Heart left ventricle (tissue), 13 donors: ENCODE results near the gene MS4A18.

ENCODE experiments used
- POLR2A ChIP-seq, 2 donors: fragments of 450-650 bp; IDR thresholded peaks; one replicate each; pipeline ENCODE4 v1.6.1; 2017; ENCODE audit warnings: antibody characterized with exemption in 2 of 2, mild to moderate bottlenecking in 2 of 2, moderate library complexity in 2 of 2
- TF ChIP-seq, protein P1 (sequence below), 12 donors: fragments of 200-600 bp; sonication (generic) in 4 of 12; IDR thresholded peaks; one replicate each; pipeline versions ENCODE4 v1.5.0 to v1.8.0; 2018 to 2022; ENCODE audit warnings: antibody characterized with exemption in 12 of 12, mild to moderate bottlenecking in 5 of 12
- donor health status: ischemic (EF 13 %, LVEDD 7.1; RV severe dilation, severe dysfunction).
- donor health status: DM: no; HTN: yes; CAD: no.
- donor health status: DM: no; HTN: no; CAD: no.
- donor health status: ischemic (EF 25% LVEDD 6.9; RV normal size, moderate dysfunction).
- donor health status: ischemic (EF 25% LVEDD 5.7; RV mildly dilated, moderate dysfunction).
- donor health status: ischemic (EF 35%, LVEDD 5.7; RV mildly dilated, moderate dysfunction).
- donor health status: nonischemic (EF 11% LVEDD 7.7; RV severe dilation, severe dysfunction).
- donor health status: DM: yes; HTN: yes; CAD: no.
- donor health status: PGD.
- donor health status: ischemic (EF 29% LVEDD 5.4; RV normal size, mild dysfunction).
- donor health status: nonischemic (EF 23%, LVEDD 6.1; RV moderate dilation, normal function).

DNA sequence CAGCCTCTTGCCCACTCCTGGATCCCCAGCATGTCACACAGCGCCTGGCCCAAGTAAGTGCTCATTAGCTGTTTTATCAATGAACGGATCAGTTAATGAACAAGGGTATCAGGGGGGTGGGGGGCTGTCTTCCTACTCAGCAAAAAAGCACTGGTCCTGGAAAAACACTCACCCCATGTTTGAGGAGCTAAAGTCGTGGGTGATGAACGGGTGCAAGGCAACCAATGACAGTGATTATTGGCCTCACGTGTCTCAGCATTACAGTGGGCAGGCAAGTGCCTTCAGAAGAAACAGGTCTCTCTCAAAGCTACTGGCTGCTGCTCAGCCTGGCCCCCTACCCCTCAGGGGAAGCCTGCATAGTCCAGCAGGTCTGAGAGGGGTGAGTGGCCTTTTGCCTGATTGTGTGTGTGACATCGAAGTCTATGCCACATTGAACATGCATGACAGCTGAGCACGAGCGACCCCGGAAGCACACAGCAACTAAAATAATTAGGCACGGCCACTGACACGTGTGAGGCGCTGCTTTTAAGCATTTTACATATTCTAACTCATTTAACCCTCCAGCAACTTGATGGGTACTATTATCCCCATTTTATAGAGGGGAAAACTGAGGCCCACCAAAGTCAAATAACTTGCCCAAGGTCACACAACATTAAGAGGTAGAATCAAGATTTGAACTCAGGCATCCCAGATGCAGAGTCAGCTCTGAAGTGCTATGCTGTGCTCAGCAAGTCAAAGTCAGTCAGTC is 58.0 kb downstream of the MS4A18 start:
- TF ChIP-seq, protein P1, sequence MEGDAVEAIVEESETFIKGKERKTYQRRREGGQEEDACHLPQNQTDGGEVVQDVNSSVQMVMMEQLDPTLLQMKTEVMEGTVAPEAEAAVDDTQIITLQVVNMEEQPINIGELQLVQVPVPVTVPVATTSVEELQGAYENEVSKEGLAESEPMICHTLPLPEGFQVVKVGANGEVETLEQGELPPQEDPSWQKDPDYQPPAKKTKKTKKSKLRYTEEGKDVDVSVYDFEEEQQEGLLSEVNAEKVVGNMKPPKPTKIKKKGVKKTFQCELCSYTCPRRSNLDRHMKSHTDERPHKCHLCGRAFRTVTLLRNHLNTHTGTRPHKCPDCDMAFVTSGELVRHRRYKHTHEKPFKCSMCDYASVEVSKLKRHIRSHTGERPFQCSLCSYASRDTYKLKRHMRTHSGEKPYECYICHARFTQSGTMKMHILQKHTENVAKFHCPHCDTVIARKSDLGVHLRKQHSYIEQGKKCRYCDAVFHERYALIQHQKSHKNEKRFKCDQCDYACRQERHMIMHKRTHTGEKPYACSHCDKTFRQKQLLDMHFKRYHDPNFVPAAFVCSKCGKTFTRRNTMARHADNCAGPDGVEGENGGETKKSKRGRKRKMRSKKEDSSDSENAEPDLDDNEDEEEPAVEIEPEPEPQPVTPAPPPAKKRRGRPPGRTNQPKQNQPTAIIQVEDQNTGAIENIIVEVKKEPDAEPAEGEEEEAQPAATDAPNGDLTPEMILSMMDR (IDR thresholded peaks at IDR 0.05), result no peak
- TF ChIP-seq POLR2A (IDR thresholded peaks at IDR 0.05), result no peak
